ENCODE results near the gene MATR3. TPM values are rescaled to one million over a fixed set of nuclear protein-coding genes. Genes with fewer than 3 reads are reported as not detected.

MATR3 gene
- polyA plus RNA-seq, 3 donors, result 61.8 to 174 (median 137) TPM

DNA sequence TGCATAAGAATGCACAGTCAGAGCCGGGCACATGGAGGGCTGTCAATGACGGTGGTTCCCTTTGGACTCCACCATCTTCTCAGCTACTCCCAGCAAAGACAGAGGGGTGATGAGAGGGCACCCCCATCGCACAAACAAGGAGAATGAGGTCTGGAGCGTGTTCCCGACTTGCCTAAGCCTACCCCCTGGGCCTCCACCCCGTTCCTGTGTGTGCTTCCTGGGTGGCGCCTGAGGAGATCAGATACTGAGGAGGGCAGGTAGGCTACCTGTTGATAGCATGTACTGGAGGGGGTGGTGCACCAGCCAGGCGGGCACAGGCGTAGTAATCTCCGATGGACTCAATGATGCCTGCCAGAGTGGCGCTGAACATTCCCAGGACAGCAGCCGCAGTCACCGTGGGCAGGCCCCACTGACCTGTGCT is 85.4 kb downstream of the MATR3 start:
- Histone ChIP-seq H3K4me3 (replicated peaks in 1 of 3; ENCODE audit: low read depth in 2 of 3, low read length in 3 of 3) (no peak overlapping the region), H3K36me3 (replicated peaks in 1 of 2; ENCODE audit: control insufficient read depth in 1 of 2, insufficient read depth in 2 of 2, low read length in 2 of 2) (peaks cover 0 to 1% of the 10 kb centered on the region in 2 donors), H3K9ac (ENCODE audit: insufficient read depth, low read length, poor library complexity, severe bottlenecking) (no peak overlapping the region), H3K4me1 (ENCODE audit: control insufficient read depth in 1 of 2, insufficient read depth in 2 of 2, low read length in 2 of 2) (no peaks in the 10 kb centered on the region), H3K79me2 (ENCODE audit: insufficient read depth, low read length) (no peaks in the 10 kb centered on the region), H3K9me3 (replicated peaks in 1 of 2; ENCODE audit: control insufficient read depth in 1 of 2, insufficient read depth in 1 of 2, low read length in 2 of 2) (no peaks in the 10 kb centered on the region), H4K20me1 (ENCODE audit: insufficient read depth, low read length) (no peaks in the 10 kb centered on the region), H3K27me3 (ENCODE audit: control insufficient read depth in 2 of 2, insufficient read depth in 2 of 2, low read length in 2 of 2) (no peaks in the 10 kb centered on the region), H3K27ac (ENCODE audit: low read depth in 1 of 2, low read length in 2 of 2) (no peak overlapping the region), H2AFZ (ENCODE audit: insufficient read depth, low read depth, low read length, poor library complexity, severe bottlenecking) (no peak overlapping the region), H3K4me2 (replicated peaks; ENCODE audit: extremely low read depth, low read length, poor library complexity, severe bottlenecking) (no peak overlapping the region)
- peaks cover 2 to 15% of the 10 kb centered on the region in 2 donors for H3K36me3 Mint-ChIP-seq
- no peak overlapping the region for H3K27ac Mint-ChIP-seq
- no peaks in the 10 kb centered on the region for H3K4me1 Mint-ChIP-seq
- 71% methylated on average over 11 of the region's 13 CpGs for WGBS (ENCODE audit: insufficient coverage)
- intact Hi-C loops (cut with micrococcal nuclease), result no loop called here
- peaks cover 0 to 2% (median 0%) of the 10 kb centered on the region in 7 donors for H3K9me3 Mint-ChIP-seq
- H3K27me3 Mint-ChIP-seq (ENCODE audit: low read depth in 3 of 3), result peaks cover 0 to 12% (median 0%) of the 10 kb centered on the region in 3 donors
- no peak overlapping the region for H3K4me3 Mint-ChIP-seq
- TF ChIP-seq, protein P1, sequence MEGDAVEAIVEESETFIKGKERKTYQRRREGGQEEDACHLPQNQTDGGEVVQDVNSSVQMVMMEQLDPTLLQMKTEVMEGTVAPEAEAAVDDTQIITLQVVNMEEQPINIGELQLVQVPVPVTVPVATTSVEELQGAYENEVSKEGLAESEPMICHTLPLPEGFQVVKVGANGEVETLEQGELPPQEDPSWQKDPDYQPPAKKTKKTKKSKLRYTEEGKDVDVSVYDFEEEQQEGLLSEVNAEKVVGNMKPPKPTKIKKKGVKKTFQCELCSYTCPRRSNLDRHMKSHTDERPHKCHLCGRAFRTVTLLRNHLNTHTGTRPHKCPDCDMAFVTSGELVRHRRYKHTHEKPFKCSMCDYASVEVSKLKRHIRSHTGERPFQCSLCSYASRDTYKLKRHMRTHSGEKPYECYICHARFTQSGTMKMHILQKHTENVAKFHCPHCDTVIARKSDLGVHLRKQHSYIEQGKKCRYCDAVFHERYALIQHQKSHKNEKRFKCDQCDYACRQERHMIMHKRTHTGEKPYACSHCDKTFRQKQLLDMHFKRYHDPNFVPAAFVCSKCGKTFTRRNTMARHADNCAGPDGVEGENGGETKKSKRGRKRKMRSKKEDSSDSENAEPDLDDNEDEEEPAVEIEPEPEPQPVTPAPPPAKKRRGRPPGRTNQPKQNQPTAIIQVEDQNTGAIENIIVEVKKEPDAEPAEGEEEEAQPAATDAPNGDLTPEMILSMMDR (IDR thresholded peaks at IDR 0.05), result no peak
- no peak for DNase-seq

DNA sequence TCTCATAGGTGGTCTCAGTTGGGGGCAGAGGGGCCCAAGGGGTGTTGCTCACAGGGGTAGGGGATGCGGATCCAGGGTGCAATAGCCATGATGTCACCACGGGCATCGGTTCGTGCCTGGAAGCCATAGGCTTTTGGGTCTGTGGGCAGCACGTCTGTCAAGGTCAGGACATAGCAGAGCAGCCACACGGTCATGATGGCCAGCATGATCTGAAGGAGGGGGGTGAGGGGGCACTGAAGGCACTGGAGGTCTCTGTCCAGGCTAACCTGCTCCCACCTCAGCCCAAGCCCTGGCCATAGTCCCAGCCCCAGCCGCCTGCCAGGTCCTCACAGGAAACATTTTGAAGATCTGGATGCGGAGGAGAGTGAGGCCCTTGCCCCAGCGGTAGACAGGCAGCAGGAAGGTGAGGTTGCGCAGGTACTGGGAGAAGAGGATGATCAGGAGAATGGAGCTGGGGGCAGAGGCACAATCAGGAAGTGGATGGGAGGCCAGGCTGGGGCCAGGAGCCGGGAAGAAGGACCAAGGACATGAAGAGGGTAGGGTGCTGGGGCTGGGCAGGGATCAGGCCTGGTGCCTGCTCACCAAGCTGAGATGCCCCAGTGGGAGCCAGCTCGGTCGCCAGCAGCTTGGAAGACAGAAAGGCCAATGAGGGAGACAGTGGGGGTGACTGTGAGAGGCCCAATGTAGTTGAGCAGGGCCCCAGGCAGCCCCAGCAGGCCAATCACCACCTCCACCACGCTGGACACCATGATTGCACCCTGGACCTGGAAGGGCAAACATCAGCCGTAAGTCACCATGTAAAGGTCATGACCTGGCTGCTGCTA is 86.3 kb downstream of the MATR3 start:
- Histone ChIP-seq H3K36me3 (replicated peaks in 1 of 2; ENCODE audit: control insufficient read depth in 1 of 2, insufficient read depth in 2 of 2, low read length in 2 of 2) (no peaks in the 10 kb centered on the region), H3K9me3 (replicated peaks in 1 of 2; ENCODE audit: control insufficient read depth in 1 of 2, insufficient read depth in 1 of 2, low read length in 2 of 2) (no peaks in the 10 kb centered on the region), H3K4me3 (replicated peaks in 1 of 3; ENCODE audit: low read depth in 2 of 3, low read length in 3 of 3) (no peak overlapping the region), H3K4me2 (replicated peaks; ENCODE audit: extremely low read depth, low read length, poor library complexity, severe bottlenecking) (no peak overlapping the region), H3K27me3 (ENCODE audit: control insufficient read depth in 2 of 2, insufficient read depth in 2 of 2, low read length in 2 of 2) (no peaks in the 10 kb centered on the region), H4K20me1 (ENCODE audit: insufficient read depth, low read length) (no peaks in the 10 kb centered on the region), H3K9ac (ENCODE audit: insufficient read depth, low read length, poor library complexity, severe bottlenecking) (no peak overlapping the region), H3K4me1 (ENCODE audit: control insufficient read depth in 1 of 2, insufficient read depth in 2 of 2, low read length in 2 of 2) (peaks cover 5 to 6% of the 10 kb centered on the region in 2 donors), H2AFZ (ENCODE audit: insufficient read depth, low read depth, low read length, poor library complexity, severe bottlenecking) (no peak overlapping the region), H3K79me2 (ENCODE audit: insufficient read depth, low read length) (no peaks in the 10 kb centered on the region), H3K27ac (ENCODE audit: low read depth in 1 of 2, low read length in 2 of 2) (no peak overlapping the region)
- peaks cover 1 to 8% of the 10 kb centered on the region in 2 donors for H3K36me3 Mint-ChIP-seq
- WGBS (ENCODE audit: insufficient coverage), result 91% methylated on average over 6 of the region's 15 CpGs
- H3K4me3 Mint-ChIP-seq, result no peak overlapping the region
- DNase-seq, result no peak
- H3K4me1 Mint-ChIP-seq, result peaks cover 7% of the 10 kb centered on the region
- TF ChIP-seq, protein P1 (IDR thresholded peaks at IDR 0.05), result no peak
- intact Hi-C loops (cut with micrococcal nuclease), result no loop called here
- H3K27me3 Mint-ChIP-seq (ENCODE audit: low read depth in 3 of 3), result peaks cover 0 to 12% (median 0%) of the 10 kb centered on the region in 3 donors
- peaks cover 0 to 2% (median 0%) of the 10 kb centered on the region in 7 donors for H3K9me3 Mint-ChIP-seq
- no peak overlapping the region for H3K27ac Mint-ChIP-seq

Small RNA genes within 50 kb of the gene (small RNA-seq; reads per million reads assigned to genes)
- gene RNA5SP195 (ENCODE audit: insufficient read length, low read depth) (not detected), gene SNORA74A (ENCODE audit: insufficient read length, low read depth) (40.9 reads per million, percentile 92 among the genes with 10 or more reads in this experiment), gene SNORA74D (ENCODE audit: insufficient read length, low read depth) (12.8 reads per million, percentile 80 among the genes with 10 or more reads in this experiment)

Other genes starting within 250 kb of the MATR3 start
- 10 to 100 TPM; 25.4 to 35.1 (median 27.9) TPM for gene SIL1, start 95.4 kb upstream of the MATR3 start, polyA plus RNA-seq
- gene PAIP2, start 48.1 kb downstream of the MATR3 start, polyA plus RNA-seq, result 100 to 1,000 TPM in 2 of 3 donors, 10 to 100 TPM in 1; 68.3 to 325 (median 313) TPM
- gene SLC23A1, start 89.6 kb downstream of the MATR3 start, polyA plus RNA-seq, result not detected
- under 1 TPM in 2 of 3 donors, not detected in 1; 0.30 to 0.52 TPM for gene MZB1, start 96.2 kb downstream of the MATR3 start, polyA plus RNA-seq
- gene PROB1, start 101.4 kb downstream of the MATR3 start, polyA plus RNA-seq, result under 1 TPM in 2 of 3 donors, not detected in 1; 0.05 to 0.11 TPM
- gene SPATA24, start 110.3 kb downstream of the MATR3 start, polyA plus RNA-seq, result 1 to 10 TPM; 1.6 to 3.5 (median 3.2) TPM
- gene DNAJC18, start 145.8 kb downstream of the MATR3 start, polyA plus RNA-seq, result 1 to 10 TPM in 2 of 3 donors, under 1 TPM in 1; 0.87 to 2.6 (median 2.2) TPM
- gene ECSCR, start 169.0 kb downstream of the MATR3 start, polyA plus RNA-seq, result not detected
- gene SMIM33, start 177.3 kb downstream of the MATR3 start, polyA plus RNA-seq, result not detected
- 100 to 1,000 TPM in 2 of 3 donors, 10 to 100 TPM in 1; 83.7 to 225 (median 115) TPM for gene STING1, start 189.0 kb downstream of the MATR3 start, polyA plus RNA-seq

All from CD14-positive monocyte (primary cell).